K562 (cell line): Measurements from ENCODE around the gene LLGL1. TPM values are rescaled to one million over a fixed set of nuclear protein-coding genes. Genes with fewer than 3 reads are reported as not detected.
A peak's percentile ranks its signal among the peaks of the same experiment; 100 is the strongest.

Experiments
- ATAC-seq: fragments of 200-7000 bp; cut with Tn5 transposase; 3 replicates; pipeline ENCODE4 v1.9.1; 2020; ENCODE audit warnings: moderate library complexity
- BruUV-seq: library from RNA; stranded (reverse); fragments of 400-500 nt; replicated peaks from 2 replicates; lab custom pipeline; 2021; lab: Mats Ljungman, UMichigan
- CTCF ChIA-PET: fragments of 300-600 bp; formaldehyde crosslinking; extraction: SDS; loops from one replicate; lab custom pipeline; 2021; ENCODE audit warnings: low intra/inter-chr PET ratio; lab: Yijun Ruan, JAX
- POLR2A ChIA-PET: fragments of 300-600, 350-650 bp; sonication (Branson Sonifier 250); formaldehyde crosslinking; extraction: SDS; loops from one replicate; lab custom pipeline; 2021; ENCODE audit warnings: antibody characterized with exemption, inconsistent platforms; lab: Yijun Ruan, JAX
- DNase-seq, 4 experiments: peaks; one replicate each; pipeline versions ENCODE4 v3.0.0 to v3.0.0-alpha.2; 2011 to 2018; ENCODE audit warnings: low spot score in 3 of 4, mixed read lengths in 3 of 4; ENCODE audit errors: extremely low read depth in 1 of 4
- FAIRE-seq: peaks from 2 replicates; lab custom pipeline; 2011; peaks lifted over from hg19 to GRCh38; lab: Jason Lieb, UNC
- H2AFZ ChIP-seq: 2 replicates; pipeline ENCODE4 v1.6.0; 2011; ENCODE audit warnings: low read depth, low read length, control low read depth, inconsistent platforms
- H3K27ac ChIP-seq: fragments of 200-600 bp; 3 replicates; pipeline ENCODE4 v1.8.0; 2011; ENCODE audit warnings: low read depth, mild to moderate bottlenecking, control low read depth, inconsistent platforms, low read length, moderate library complexity, mixed read lengths; ENCODE audit errors: extremely low read depth
- H3K27me3 ChIP-seq, 2 experiments: fragments of 300-600 bp in 1 of 2; 2 replicates in 1 of 2; 3 replicates in 1 of 2; pipeline versions ENCODE4 v1.6.0 to v1.8.0; 2011; ENCODE audit warnings: inconsistent platforms in 2 of 2, low read length in 2 of 2, mild to moderate bottlenecking in 1 of 2, mixed read lengths in 1 of 2, moderate library complexity in 1 of 2; ENCODE audit not compliant: control insufficient read depth in 2 of 2, insufficient read depth in 2 of 2
- H3K36me3 ChIP-seq: fragments of 300-600 bp; 3 replicates; pipeline ENCODE4 v1.8.0; 2011; ENCODE audit warnings: mild to moderate bottlenecking, low read length, inconsistent platforms; ENCODE audit not compliant: control insufficient read depth, insufficient read depth
- H3K4me1 ChIP-seq, 2 experiments: fragments of 200-600 bp in 1 of 2; replicated peaks in 1 of 2; 2 replicates in 1 of 2; 3 replicates in 1 of 2; pipeline versions ENCODE4 v1.5.1 to v1.8.0; 2011; ENCODE audit warnings: inconsistent platforms in 2 of 2, low read length in 2 of 2, mild to moderate bottlenecking in 1 of 2, mixed read lengths in 1 of 2, moderate library complexity in 1 of 2; ENCODE audit not compliant: control insufficient read depth in 2 of 2, insufficient read depth in 2 of 2
- H3K4me2 ChIP-seq: 2 replicates; pipeline ENCODE4 v1.6.1; 2011; ENCODE audit warnings: low read length, control low read depth, inconsistent platforms, mixed read lengths; ENCODE audit not compliant: insufficient read depth
- H3K4me3 ChIP-seq: fragments of 200-600 bp; sonication (generic), shearing (Covaris generic); 2 replicates; pipeline ENCODE4 v1.5.1; 2016; ENCODE audit warnings: control low read depth, inconsistent platforms
- H3K79me2 ChIP-seq: fragments of 200-600 bp; 3 replicates; pipeline ENCODE4 v1.8.0; 2011; ENCODE audit warnings: low read length, inconsistent platforms; ENCODE audit not compliant: control insufficient read depth, insufficient read depth
- H3K9ac ChIP-seq, 2 experiments: 2 replicates each; pipeline versions ENCODE4 v1.6.0 to v1.6.1; 2011; ENCODE audit warnings: low read depth in 2 of 2, low read length in 2 of 2, control low read depth in 1 of 2, inconsistent platforms in 1 of 2, mild to moderate bottlenecking in 1 of 2, mixed read lengths in 1 of 2; ENCODE audit not compliant: insufficient read depth in 1 of 2
- H3K9me1 ChIP-seq: one replicate; pipeline ENCODE4 v1.6.0; 2011; ENCODE audit warnings: inconsistent platforms, mild to moderate bottlenecking, low read length, moderate library complexity; ENCODE audit not compliant: control insufficient read depth, insufficient read depth
- H3K9me3 ChIP-seq: replicated peaks from 2 replicates; pipeline ENCODE4 v1.5.1; 2011; ENCODE audit warnings: low read depth, low read length, inconsistent platforms; ENCODE audit not compliant: control insufficient read depth, insufficient read depth
- H4K20me1 ChIP-seq: replicated peaks from 2 replicates; pipeline ENCODE4 v1.6.1; 2011; ENCODE audit warnings: low read length, inconsistent platforms, mixed read lengths; ENCODE audit not compliant: control insufficient read depth, insufficient read depth
- ADNP ChIP-seq: fragments of 200-800 bp; sonication (Bioruptor generic); IDR thresholded peaks from 2 replicates; pipeline ENCODE4 v1.6.1; 2016; ENCODE audit warnings: missing genetic modification characterization, missing compliant biosample characterization
- CBX8 ChIP-seq: fragments of 200-600 bp; sonication (generic); IDR thresholded peaks from 2 replicates; pipeline ENCODE4 v1.6.1; 2012; ENCODE audit warnings: borderline replicate concordance, mixed run types, low read depth, mild to moderate bottlenecking, moderate library complexity, mixed read lengths, low read length, control low read depth, inconsistent platforms; ENCODE audit not compliant: poor library complexity, severe bottlenecking; ENCODE audit errors: extremely low read depth
- COPS2 ChIP-seq: fragments of 450-650 bp; conservative IDR thresholded peaks from 2 replicates; pipeline ENCODE4 v1.6.1; 2016; ENCODE audit warnings: mild to moderate bottlenecking, moderate library complexity
- CREBBP ChIP-seq: IDR thresholded peaks from one replicate; pipeline ENCODE4 v1.6.1; 2012; ENCODE audit warnings: low read depth, mild to moderate bottlenecking, control low read depth, inconsistent platforms, low read length
- ELF1 ChIP-seq: fragments of 200-800 bp; sonication (Bioruptor generic); IDR thresholded peaks from 2 replicates; pipeline ENCODE4 v1.6.1; 2016; ENCODE audit warnings: missing genetic modification characterization, missing compliant biosample characterization
- JUND ChIP-seq, 2 experiments: IDR thresholded peaks; 2 replicates in 1 of 2; 3 replicates in 1 of 2; pipeline ENCODE4 v1.6.1; 2011; ENCODE audit warnings: borderline replicate concordance in 2 of 2, low read depth in 2 of 2, low read length in 2 of 2, improper control_type of control experiment in 1 of 2, missing biosample characterization in 1 of 2, missing genetic modification characterization in 1 of 2, missing genetic modification reagents in 1 of 2
- MAFG ChIP-seq: fragments of 450-650 bp; conservative IDR thresholded peaks from 2 replicates; pipeline ENCODE4 v1.6.1; 2016; ENCODE audit warnings: missing genetic modification characterization, missing compliant biosample characterization
- MECOM ChIP-seq: fragments of 250-450 bp; sonication (Bioruptor Pico); IDR thresholded peaks from 2 replicates; pipeline ENCODE4 v1.8.0; 2022; ENCODE audit warnings: inconsistent platforms
- PRDM10 ChIP-seq: fragments of 450-650 bp; IDR thresholded peaks from 2 replicates; pipeline ENCODE4 v1.6.1; 2018; ENCODE audit not compliant: partially characterized antibody
- RBBP5 ChIP-seq: fragments of 200-600 bp; sonication (generic); IDR thresholded peaks from 2 replicates; pipeline ENCODE4 v1.6.1; 2012; ENCODE audit warnings: borderline replicate concordance, mild to moderate bottlenecking, low read length, control low read depth, inconsistent platforms; ENCODE audit not compliant: insufficient read depth, poor library complexity, severe bottlenecking
- TAL1 ChIP-seq: fragments of 450-650 bp; IDR thresholded peaks from 2 replicates; pipeline ENCODE4 v1.6.1; 2016; ENCODE audit warnings: mild to moderate bottlenecking
- TRIM28 ChIP-seq: fragments of 450-650 bp; IDR thresholded peaks from 2 replicates; pipeline ENCODE4 v1.6.1; 2017
- U2AF1 ChIP-seq: fragments of 200-400 bp; formaldehyde crosslinking; optimal IDR thresholded peaks from 2 replicates; pipeline ENCODE3; 2017; ENCODE audit warnings: mild to moderate bottlenecking, low read depth, low read length, moderate library complexity
- ZBTB43 ChIP-seq: sonication (generic); formaldehyde crosslinking; IDR thresholded peaks from 2 replicates; pipeline ENCODE4 v1.8.0; 2023; ENCODE audit warnings: mild to moderate bottlenecking, missing genetic modification reagents
- ZNF133 ChIP-seq: fragments of 250-450 bp; sonication (Bioruptor Pico); IDR thresholded peaks from 2 replicates; pipeline ENCODE4 v1.4.0; 2020; ENCODE audit warnings: mild to moderate bottlenecking
- ZNF316 ChIP-seq: fragments of 450-650 bp; IDR thresholded peaks from 2 replicates; pipeline ENCODE4 v1.6.1; 2016
- ZNF354B ChIP-seq: fragments of 250-450 bp; sonication (Bioruptor Pico); IDR thresholded peaks from 2 replicates; pipeline ENCODE4 v1.4.0; 2020
- WGBS: fragments of 100-300 bp; shearing (Covaris generic); methylation state at CpG from one replicate; pipeline ENCODE4 v1.1.6; 2016; ENCODE audit warnings: low coverage, mixed read lengths; ENCODE audit not compliant: insufficient coverage; ENCODE audit errors: missing lambda C conversion rate; 5-methylcytosine and 5-hydroxymethylcytosine counted together
- in situ Hi-C: fragments of 300-500 bp; cut with MboI; formaldehyde crosslinking; loops from 4 replicates; pipeline ENCODE4 v1.15.0; 2018; ENCODE audit warnings: inconsistent platforms, mixed read lengths
- intact Hi-C: fragments of 100-400 bp; cut with micrococcal nuclease; formaldehyde crosslinking; loops from 2 replicates; pipeline ENCODE4 v1.14.2; 2022
- polyA plus RNA-seq, 8 experiments: library from polyadenylated mRNA; depleted of rRNA in 4 of 8; stranded (reverse) in 5 of 8; unstranded in 3 of 8; fragments of >200 nt; fragmentation: Nextera tagmentation in 2 of 8; fragmentation: Illumina TruSeq in 1 of 8; extraction: Ambion mirVana in 2 of 8; extraction: Trizol in 1 of 8; gene quantifications; 2 replicates each; pipeline versions ENCODE4 v1.2.1 to v1.2.3, GENCODE V29; 2011 to 2014; ENCODE audit warnings: inconsistent platforms in 1 of 8, missing spikeins in 1 of 8
- total RNA-seq, 7 experiments: library from RNA; depleted of rRNA in 6 of 7; stranded (reverse); fragments of >200 nt in 6 of 7; fragmentation: Illumina TruSeq in 2 of 7; extraction: Trizol in 2 of 7; gene quantifications; 2 replicates each; pipeline versions ENCODE4 v1.2.1 to v1.2.3, GENCODE V29; 2011 to 2021; ENCODE audit warnings: low replicate concordance in 1 of 7

The LLGL1 gene
- total and polyA plus RNA-seq, 9 of the 15 experiments (the other 6 are each of a cell fraction or from before 2014, with no cell fraction given) = 0.11 to 12.9 (median 5.3) TPM; not detected in 1

GRCh38 chr17:18185832-18186626, 39.4 kb upstream of the LLGL1 start:
- Histone ChIP-seq H3K9me1 (no peaks in the 10 kb centered on the region), H3K27ac (peak overlapping the region; percentile 53; the same call in 2 of the 3 replicates), H3K79me2 (peaks cover 74% of the 10 kb centered on the region), H3K27me3 (no peaks in the 10 kb centered on the region), H3K4me1 (peaks cover 38 to 41% of the 10 kb centered on the region in 2 experiments), H3K4me3 (peak overlapping the region; percentile 69), H3K4me2 (peak overlapping the region; percentile 95), H3K9ac (peak overlapping the region; percentile 83 to 94; a peak in 3 of 4 replicates), H3K9me3 (no peaks in the 10 kb centered on the region), H2AFZ (no peak overlapping the region), H3K36me3 (peaks cover 52% of the 10 kb centered on the region; the same call in 2 of the 3 replicates), H4K20me1 (peaks cover 45% of the 10 kb centered on the region)
- ChIA-PET POLR2A (interaction anchor here (1.0 kb wide), 2 partner anchors 16 to 19 kb away, joined by 3 to 5 read pairs; no protein-coding TSS in a partner anchor), CTCF (interaction anchor here (1.1 kb wide), 1 partner anchor 45 kb away, joined by 4 read pairs; no protein-coding TSS in a partner anchor)
- in situ Hi-C loops (no loop called here), intact Hi-C loops (loop anchor here (2.0 kb wide), 1 partner anchor 45 kb away; no protein-coding TSS in a partner anchor)
- ATAC-seq = no peak
- BruUV-seq = no TSS peak
- WGBS = 5% methylated on average over 10 of the region's 10 CpGs
- peak; percentile 49 for FAIRE-seq
- peak in 2 of 4 experiments; percentile 5 to 34 for DNase-seq
- no peak for TF ChIP-seq JUND (IDR thresholded peaks at IDR 0.05; ENCODE audit: borderline replicate concordance, low read depth, low read length)
- no peak for TF ChIP-seq JUND (tag; IDR thresholded peaks at IDR 0.05; ENCODE audit: borderline replicate concordance, low read depth, low read length)
- no peak for TF ChIP-seq PRDM10
- no peak for TF ChIP-seq RBBP5
- no peak for TF ChIP-seq CBX8
- TF ChIP-seq ZNF354B = no peak
- peak; percentile 30; the same call in 1 of the 2 replicates for TF ChIP-seq ZNF316
- TF ChIP-seq MAFG = peak; percentile 44
- no peak for TF ChIP-seq ZBTB43 (CRISPR knock-in tag)
- no peak for TF ChIP-seq TAL1
- no peak for TF ChIP-seq ZNF133 (CRISPR knock-in tag)
- no peak for TF ChIP-seq MECOM
- no peak for TF ChIP-seq ADNP (tag)
- no peak for TF ChIP-seq CREBBP
- TF ChIP-seq ELF1 (tag) = no peak
- no peak for TF ChIP-seq TRIM28
- TF ChIP-seq U2AF1 = no peak
- no peak for TF ChIP-seq COPS2
